Measurements from ENCODE around the gene KLK13. TPM values are rescaled to one million over a fixed set of nuclear protein-coding genes. Genes with fewer than 3 reads are reported as not detected.

Gene KLK13
- polyA plus RNA-seq, 2 of the 4 experiments (the other 2 are of a cell fraction) = not detected

DNA sequence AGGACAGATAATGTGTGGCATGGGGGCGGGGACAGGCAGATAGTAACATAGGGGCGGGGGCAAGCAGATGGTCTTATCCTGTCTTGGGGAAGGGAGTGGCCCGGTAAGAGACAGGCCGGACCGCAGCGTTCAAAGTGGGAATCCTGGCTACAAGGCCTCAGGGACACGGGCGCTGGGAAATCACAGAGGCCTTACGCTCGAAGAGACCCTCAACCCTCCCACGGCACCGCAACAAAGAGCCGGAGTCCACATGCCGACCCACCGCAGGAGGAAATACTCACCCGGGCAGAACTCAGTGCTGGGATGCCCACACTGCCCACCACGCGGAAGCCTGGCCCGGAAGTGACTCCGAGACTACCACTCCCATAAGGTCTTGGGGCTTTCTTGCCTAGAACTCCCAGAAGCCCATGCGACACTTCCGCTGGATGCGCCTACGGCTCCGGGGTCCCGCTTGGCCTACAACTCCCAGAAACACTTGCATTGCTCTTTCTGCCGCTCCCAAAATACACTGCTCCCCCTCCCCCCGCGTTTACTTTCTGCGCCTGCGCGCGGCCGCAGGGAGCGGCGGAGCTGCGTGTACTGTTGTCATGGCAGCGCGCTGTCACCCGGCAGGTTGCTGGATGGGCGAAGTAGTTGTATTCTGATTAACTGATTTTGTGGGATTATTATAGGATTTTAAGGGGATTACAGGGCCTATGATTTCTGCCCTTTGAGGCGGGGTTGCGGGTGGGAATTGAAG lies 43.3 kb upstream of the KLK13 start, which contains the start of gene CTU1:
Gene CTU1 (minus strand): TSS at position 344 of the 739 bp plus-strand sequence. CDS start 3,840 bp downstream, outside the sequence.
- no peaks in the 10 kb centered on the region for H3K9me3 ChIP-seq
- ChIA-PET CTCF (interaction anchor here (0.7 to 1.0 kb wide), 2 partner anchors 9 to 14 kb away, joined by 3 to 4 read pairs; no protein-coding TSS in a partner anchor), POLR2A (interaction anchor here (0.6 kb wide), 1 partner anchor 231 kb away, joined by 3 read pairs; no protein-coding TSS in a partner anchor)
- H3K4me3 ChIP-seq = peak within 1 kb of the TSS; percentile 66
- peak within 1 kb of the TSS; percentile 87 for H3K4me2 ChIP-seq
- H3K27ac ChIP-seq = peak within 1 kb of the TSS; percentile 80 to 88
- WGBS (ENCODE audit: missing lambda C conversion rate) = 1% methylated on average over 37 of the region's 43 CpGs
- peak; percentile 28 for TF ChIP-seq MAFK (IDR thresholded peaks at IDR 0.05; ENCODE audit: partially characterized antibody)
- TF ChIP-seq HOXB13 (CRISPR knock-in tag; IDR thresholded peaks at IDR 0.05; ENCODE audit: low read depth) = no peak
- no peak for TF ChIP-seq ZSCAN20 (CRISPR knock-in tag; IDR thresholded peaks at IDR 0.05)
- TF ChIP-seq JUN (IDR thresholded peaks at IDR 0.05) = peak; percentile 62 to 85; a peak in 3 of 5 replicates
- TF ChIP-seq, protein P1, sequence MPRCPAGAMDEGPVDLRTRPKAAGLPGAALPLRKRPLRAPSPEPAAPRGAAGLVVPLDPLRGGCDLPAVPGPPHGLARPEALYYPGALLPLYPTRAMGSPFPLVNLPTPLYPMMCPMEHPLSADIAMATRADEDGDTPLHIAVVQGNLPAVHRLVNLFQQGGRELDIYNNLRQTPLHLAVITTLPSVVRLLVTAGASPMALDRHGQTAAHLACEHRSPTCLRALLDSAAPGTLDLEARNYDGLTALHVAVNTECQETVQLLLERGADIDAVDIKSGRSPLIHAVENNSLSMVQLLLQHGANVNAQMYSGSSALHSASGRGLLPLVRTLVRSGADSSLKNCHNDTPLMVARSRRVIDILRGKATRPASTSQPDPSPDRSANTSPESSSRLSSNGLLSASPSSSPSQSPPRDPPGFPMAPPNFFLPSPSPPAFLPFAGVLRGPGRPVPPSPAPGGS (IDR thresholded peaks at IDR 0.05) = peak; percentile 76; the same call in 2 of the 3 replicates
- TF ChIP-seq TFCP2L1 (CRISPR knock-in tag; IDR thresholded peaks at IDR 0.05) = no peak
- TF ChIP-seq CBX8 (IDR thresholded peaks at IDR 0.05) = no peak
- peak; percentile 67 for TF ChIP-seq PHF8 (IDR thresholded peaks at IDR 0.05; ENCODE audit: borderline replicate concordance, low read depth)
- TF ChIP-seq KDM5A (IDR thresholded peaks at IDR 0.05) = no peak
- TF ChIP-seq, protein P2, sequence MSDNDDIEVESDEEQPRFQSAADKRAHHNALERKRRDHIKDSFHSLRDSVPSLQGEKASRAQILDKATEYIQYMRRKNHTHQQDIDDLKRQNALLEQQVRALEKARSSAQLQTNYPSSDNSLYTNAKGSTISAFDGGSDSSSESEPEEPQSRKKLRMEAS (IDR thresholded peaks at IDR 0.05) = peak; percentile 96
- peak; percentile 81 for TF ChIP-seq POLR2A (IDR thresholded peaks at IDR 0.05; ENCODE audit: low read length)
- peak; percentile 99 for TF ChIP-seq MYC (IDR thresholded peaks at IDR 0.05; ENCODE audit: borderline replicate concordance, low read length)
- 0 out of 4 replicates have a peak, but pooled peaks of 1 of the 2 experiments have one; percentile 15 for TF ChIP-seq CEBPB (IDR thresholded peaks at IDR 0.05)
- no peak for TF ChIP-seq ZC3H11A (IDR thresholded peaks at IDR 0.05)
- no peak for TF ChIP-seq CHD2 (IDR thresholded peaks at IDR 0.05; ENCODE audit: low read length, partially characterized antibody)
- TF ChIP-seq, protein P3, sequence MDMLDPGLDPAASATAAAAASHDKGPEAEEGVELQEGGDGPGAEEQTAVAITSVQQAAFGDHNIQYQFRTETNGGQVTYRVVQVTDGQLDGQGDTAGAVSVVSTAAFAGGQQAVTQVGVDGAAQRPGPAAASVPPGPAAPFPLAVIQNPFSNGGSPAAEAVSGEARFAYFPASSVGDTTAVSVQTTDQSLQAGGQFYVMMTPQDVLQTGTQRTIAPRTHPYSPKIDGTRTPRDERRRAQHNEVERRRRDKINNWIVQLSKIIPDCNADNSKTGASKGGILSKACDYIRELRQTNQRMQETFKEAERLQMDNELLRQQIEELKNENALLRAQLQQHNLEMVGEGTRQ (IDR thresholded peaks at IDR 0.05) = no peak; the same call in 1 of the 2 replicates
- no peak for TF ChIP-seq EHF (CRISPR knock-in tag; IDR thresholded peaks at IDR 0.05)
- peak; percentile 97 for TF ChIP-seq RFX5 (IDR thresholded peaks at IDR 0.05)
- TF ChIP-seq, protein P4, sequence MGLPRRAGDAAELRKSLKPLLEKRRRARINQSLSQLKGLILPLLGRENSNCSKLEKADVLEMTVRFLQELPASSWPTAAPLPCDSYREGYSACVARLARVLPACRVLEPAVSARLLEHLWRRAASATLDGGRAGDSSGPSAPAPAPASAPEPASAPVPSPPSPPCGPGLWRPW (IDR thresholded peaks at IDR 0.05) = no peak
- peaks cover 10% of the 10 kb centered on the region for H3K4me1 ChIP-seq
- DNase-seq (ENCODE audit: low read depth in 1 of 2, low spot score in 1 of 2) = peak; percentile 98 to 100
- ATAC-seq = peak; percentile 94 to 98
- peak; percentile 96 for FAIRE-seq

DNA sequence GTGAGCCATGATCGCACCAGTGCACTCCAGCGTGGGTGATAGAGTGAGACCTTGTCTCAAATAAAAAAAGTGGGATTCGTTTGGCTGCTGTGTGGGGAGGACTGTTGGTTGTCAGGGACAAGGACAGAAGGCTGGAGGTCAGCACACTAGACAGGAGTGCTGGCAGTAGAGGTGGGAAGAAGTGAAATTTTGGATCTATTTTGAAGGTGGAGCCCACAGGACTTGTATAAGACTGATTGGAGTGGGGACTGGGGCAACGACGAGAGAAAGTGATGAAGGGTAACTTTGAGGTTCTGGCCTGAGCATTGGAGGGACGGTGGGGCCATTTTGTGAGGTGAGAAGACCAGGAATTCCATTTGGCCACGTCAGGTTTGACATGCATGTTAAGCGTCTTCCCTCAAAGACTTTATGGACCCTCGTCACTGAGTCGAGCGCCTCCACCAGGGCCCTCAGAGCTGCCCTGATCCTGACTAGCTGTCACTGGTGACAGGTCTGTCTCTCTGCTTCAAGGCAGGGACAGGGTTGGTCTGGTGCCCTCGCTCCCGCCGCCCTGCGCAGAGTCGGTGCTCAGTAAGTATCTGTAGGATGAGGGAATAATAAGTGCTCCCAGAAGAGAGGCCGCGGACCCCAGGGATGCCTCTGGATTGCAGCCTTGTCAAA lies 42.6 kb upstream of the KLK13 start:
- DNase-seq (ENCODE audit: low read depth in 1 of 2, low spot score in 1 of 2) = peak in 1 of 2 experiments; percentile 41

More for the DNA sequence above, 42.6 kb upstream of the KLK13 start:
- Histone ChIP-seq H3K4me3 (peak overlapping the region; percentile 66), H3K27ac (peak overlapping the region; percentile 80 to 88), H3K9me3 (no peaks in the 10 kb centered on the region), H3K4me1 (peaks cover 10% of the 10 kb centered on the region), H3K4me2 (peak overlapping the region; percentile 86)
- ATAC-seq (peak; percentile 33 to 37; a peak in 5 of 6 replicates), FAIRE-seq (no peak)
- ChIA-PET CTCF (interaction anchor here (0.7 to 1.7 kb wide), 3 partner anchors 8 to 18 kb away, joined by 3 to 4 read pairs (median 3); no protein-coding TSS in a partner anchor), POLR2A (no interaction called here)
- WGBS (ENCODE audit: missing lambda C conversion rate) = 21% methylated on average over 18 of the region's 18 CpGs
- TF ChIP-seq, protein P2 (IDR thresholded peaks at IDR 0.05) = no peak
- 0 out of 2 replicates have a peak, but pooled peaks have one; percentile 44 for TF ChIP-seq MYC (IDR thresholded peaks at IDR 0.05; ENCODE audit: borderline replicate concordance, low read length)

Measured in A549 (cell line).